ENCODE data around the gene SFMBT2.
"Not testable (repeated sequence)": the region's sequence is repeated elsewhere in the genome, so short reads cannot be mapped to it uniquely, and the experiment has no call there.

Gene SFMBT2

GRCh38 chr10:7258948-7259523 is 151.8 kb downstream of the SFMBT2 start:
- no peak for DNase-seq

GRCh38 chr10:7255517-7255916 is 155.3 kb downstream of the SFMBT2 start:
- no peak for DNase-seq

GRCh38 chr10:7251696-7252465 is 159.0 kb downstream of the SFMBT2 start:
- DNase-seq, result no peak

GRCh38 chr10:7250236-7250635 is 160.6 kb downstream of the SFMBT2 start:
- no peak for DNase-seq

- no peak for DNase-seq
These were observed 162.2 kb downstream of the SFMBT2 start for GRCh38 chr10:7248585-7249164.

- DNase-seq, result no peak
These were observed 162.7 kb downstream of the SFMBT2 start for GRCh38 chr10:7248148-7248547.

GRCh38 chr10:7245505-7245904 is 165.3 kb downstream of the SFMBT2 start:
- no peak for DNase-seq

GRCh38 chr10:7243873-7244272 is 167.0 kb downstream of the SFMBT2 start:
- no peak for DNase-seq

- DNase-seq, result no peak
These were observed 167.7 kb downstream of the SFMBT2 start for GRCh38 chr10:7243139-7243538.

- no peak for DNase-seq
These were observed 171.4 kb downstream of the SFMBT2 start for GRCh38 chr10:7239312-7239985.

- DNase-seq, result no peak
These were observed 175.5 kb downstream of the SFMBT2 start for GRCh38 chr10:7235376-7235775.

- DNase-seq, result no peak
These were observed 176.7 kb downstream of the SFMBT2 start for GRCh38 chr10:7234109-7234508.

GRCh38 chr10:7233259-7233991 is 177.4 kb downstream of the SFMBT2 start:
- DNase-seq, result no peak

GRCh38 chr10:7231509-7232414 is 179.1 kb downstream of the SFMBT2 start:
- DNase-seq, result no peak

GRCh38 chr10:7230951-7231350 is 179.9 kb downstream of the SFMBT2 start:
- no peak for DNase-seq

- DNase-seq, result no peak
These were observed 180.8 kb downstream of the SFMBT2 start for GRCh38 chr10:7230036-7230435.

GRCh38 chr10:7225133-7225532 is 185.7 kb downstream of the SFMBT2 start:
- DNase-seq, result no peak

- no peak for DNase-seq
These were observed 191.9 kb downstream of the SFMBT2 start for GRCh38 chr10:7218968-7219367.

- not testable (repeated sequence) for DNase-seq
These were observed 198.1 kb downstream of the SFMBT2 start for GRCh38 chr10:7212696-7213095.

- no peak for DNase-seq
These were observed 198.8 kb downstream of the SFMBT2 start for GRCh38 chr10:7211857-7212577.

GRCh38 chr10:7210516-7210915 is 200.3 kb downstream of the SFMBT2 start:
- DNase-seq, result no peak

Data from NCI-H1436 (cell line).